ENCODE results near the gene ARL6IP4. TPM values are rescaled to one million over a fixed set of nuclear protein-coding genes. Genes with fewer than 3 reads are reported as not detected.
"Not testable (repeated sequence)": the region's sequence is repeated elsewhere in the genome, so short reads cannot be mapped to it uniquely, and the experiment has no call there.

The ARL6IP4 gene
- total RNA-seq (100 to 1,000 TPM; 128 to 156 TPM), polyA plus RNA-seq (100 to 1,000 TPM; 430 to 511 TPM)
- long read RNA-seq, donor 1, transcript ARL6IP4-220 (6 exons, 1,591 nt): major isoform, 53 of 199 reads
- long read RNA-seq, donor 1, transcript ARL6IP4-214 (5 exons, 1,273 nt): minor isoform, 5 of 199 reads
- long read RNA-seq, donor 1, transcript ARL6IP4-210 (6 exons, 1,491 nt): minor isoform, 33 of 199 reads
- long read RNA-seq, donor 1, transcript ARL6IP4-201 (6 exons, 1,644 nt): minor isoform, 32 of 199 reads
- long read RNA-seq, donor 1, partial matches to known transcripts: 23 of 199 reads
- long read RNA-seq, donor 1, other reads (novel, unspliced or antisense): 51 of 199 reads
- long read RNA-seq, donor 2, transcript ARL6IP4-210 (6 exons, 1,491 nt): minor isoform, 8 of 95 reads
- long read RNA-seq, donor 2, transcript ARL6IP4-220 (6 exons, 1,591 nt): major isoform, 14 of 95 reads
- long read RNA-seq, donor 2, transcript ARL6IP4-201 (6 exons, 1,644 nt): minor isoform, 7 of 95 reads
- long read RNA-seq, donor 2, transcript ARL6IP4-208 (6 exons, 796 nt): minor isoform, 6 of 95 reads
- long read RNA-seq, donor 2, partial matches to known transcripts: 16 of 95 reads
- long read RNA-seq, donor 2, other reads (novel, unspliced or antisense): 35 of 95 reads

GRCh38 chr12:122980183-122981035, at the start of gene ARL6IP4:
Gene ARL6IP4 (plus strand): TSS chr12:122980681. CDS start chr12:122981140, 459 bp downstream.
- Histone ChIP-seq H3K9me3 (ENCODE audit: control insufficient read depth, low read length) (no peaks in the 10 kb centered on the region), H3K36me3 (ENCODE audit: control insufficient read depth in 1 of 2, insufficient read depth in 2 of 2, low read length in 1 of 2) (no peaks in the 10 kb centered on the region), H3K27me3 (ENCODE audit: control insufficient read depth in 1 of 2, insufficient read depth in 2 of 2, low read length in 1 of 2) (no peaks in the 10 kb centered on the region), H3K4me1 (ENCODE audit: control insufficient read depth in 1 of 2, insufficient read depth in 2 of 2, low read length in 2 of 2) (peaks cover 0 to 4% of the 10 kb centered on the region in 2 donors), H3K4me3 (ENCODE audit: low read length in 2 of 2) (peak within 1 kb of the TSS; percentile 80 to 92), H3K27ac (ENCODE audit: low read depth in 1 of 2, low read length in 2 of 2) (peak within 1 kb of the TSS; percentile 14 to 68)
- 0 to 1% methylated on average over 74 to 96 of the region's 96 CpGs for WGBS, 2 donors
- peak; percentile 76 for ATAC-seq (ENCODE audit: low FRiP score)
- intact Hi-C loops (cut with DNase I): no loop called here
- DNase-seq: peak; percentile 82 to 89

GRCh38 chr12:122932207-122932606, 48.3 kb upstream of the ARL6IP4 start:
- no peaks in the 10 kb centered on the region for H3K36me3 ChIP-seq (ENCODE audit: control insufficient read depth in 1 of 2, insufficient read depth in 2 of 2, low read length in 1 of 2)
- H3K27ac ChIP-seq (ENCODE audit: low read depth in 1 of 2, low read length in 2 of 2): no peak overlapping the region
- H3K4me1 ChIP-seq (ENCODE audit: control insufficient read depth in 1 of 2, insufficient read depth in 2 of 2, low read length in 2 of 2): no peaks in the 10 kb centered on the region
- DNase-seq (no peak), ATAC-seq (ENCODE audit: low FRiP score) (no peak)
- no peaks in the 10 kb centered on the region for H3K27me3 ChIP-seq (ENCODE audit: control insufficient read depth in 1 of 2, insufficient read depth in 2 of 2, low read length in 1 of 2)
- WGBS, 2 donors: 96 to 97% methylated on average over 8 of the region's 8 CpGs
- intact Hi-C loops (cut with DNase I): no loop called here
- H3K4me3 ChIP-seq (ENCODE audit: low read length in 2 of 2): no peak overlapping the region
- H3K9me3 ChIP-seq (ENCODE audit: control insufficient read depth, low read length): no peaks in the 10 kb centered on the region

GRCh38 chr12:122934722-122935121, 45.8 kb upstream of the ARL6IP4 start:
- Histone ChIP-seq H3K9me3 (ENCODE audit: control insufficient read depth, low read length) (no peaks in the 10 kb centered on the region), H3K27me3 (ENCODE audit: control insufficient read depth in 1 of 2, insufficient read depth in 2 of 2, low read length in 1 of 2) (no peaks in the 10 kb centered on the region), H3K36me3 (ENCODE audit: control insufficient read depth in 1 of 2, insufficient read depth in 2 of 2, low read length in 1 of 2) (no peaks in the 10 kb centered on the region), H3K27ac (ENCODE audit: low read depth in 1 of 2, low read length in 2 of 2) (no peak overlapping the region), H3K4me1 (ENCODE audit: control insufficient read depth in 1 of 2, insufficient read depth in 2 of 2, low read length in 2 of 2) (no peaks in the 10 kb centered on the region), H3K4me3 (ENCODE audit: low read length in 2 of 2) (no peak overlapping the region)
- ATAC-seq (ENCODE audit: low FRiP score) (no peak), DNase-seq (no peak)
- 72 to 77% methylated on average over 3 of the region's 3 CpGs for WGBS, 2 donors
- intact Hi-C loops (cut with DNase I): no loop called here

- 91 to 92% methylated on average over 8 of the region's 8 CpGs for WGBS, 2 donors
- intact Hi-C loops (cut with DNase I): no loop called here
These were observed 45.2 kb upstream of the ARL6IP4 start for GRCh38 chr12:122935318-122935717.

GRCh38 chr12:122937622-122938091, 42.8 kb upstream of the ARL6IP4 start:
- intact Hi-C loops (cut with DNase I): no loop called here
- WGBS, 2 donors: 80 to 84% methylated on average over 3 of the region's 3 CpGs
- no peak for DNase-seq
- Histone ChIP-seq H3K27ac (ENCODE audit: low read depth in 1 of 2, low read length in 2 of 2) (no peak overlapping the region), H3K9me3 (ENCODE audit: control insufficient read depth, low read length) (no peaks in the 10 kb centered on the region), H3K4me1 (ENCODE audit: control insufficient read depth in 1 of 2, insufficient read depth in 2 of 2, low read length in 2 of 2) (no peaks in the 10 kb centered on the region), H3K36me3 (ENCODE audit: control insufficient read depth in 1 of 2, insufficient read depth in 2 of 2, low read length in 1 of 2) (no peaks in the 10 kb centered on the region), H3K27me3 (ENCODE audit: control insufficient read depth in 1 of 2, insufficient read depth in 2 of 2, low read length in 1 of 2) (no peaks in the 10 kb centered on the region), H3K4me3 (ENCODE audit: low read length in 2 of 2) (no peak overlapping the region)
- ATAC-seq (ENCODE audit: low FRiP score): no peak

More at GRCh38 chr12:122935318-122935717, 45.2 kb upstream of the ARL6IP4 start:
- H3K27ac ChIP-seq (ENCODE audit: low read depth in 1 of 2, low read length in 2 of 2): no peak overlapping the region
- no peaks in the 10 kb centered on the region for H3K9me3 ChIP-seq (ENCODE audit: control insufficient read depth, low read length)
- H3K36me3 ChIP-seq (ENCODE audit: control insufficient read depth in 1 of 2, insufficient read depth in 2 of 2, low read length in 1 of 2): no peaks in the 10 kb centered on the region
- H3K4me3 ChIP-seq (ENCODE audit: low read length in 2 of 2): no peak overlapping the region
- DNase-seq: no peak
- ATAC-seq (ENCODE audit: low FRiP score): no peak
- H3K4me1 ChIP-seq (ENCODE audit: control insufficient read depth in 1 of 2, insufficient read depth in 2 of 2, low read length in 2 of 2): no peaks in the 10 kb centered on the region
- H3K27me3 ChIP-seq (ENCODE audit: control insufficient read depth in 1 of 2, insufficient read depth in 2 of 2, low read length in 1 of 2): no peaks in the 10 kb centered on the region

GRCh38 chr12:122939125-122939524, 41.4 kb upstream of the ARL6IP4 start:
- H3K27ac ChIP-seq (ENCODE audit: low read depth in 1 of 2, low read length in 2 of 2): no peak overlapping the region
- H3K4me3 ChIP-seq (ENCODE audit: low read length in 2 of 2): no peak overlapping the region
- no peak for ATAC-seq (ENCODE audit: low FRiP score)
- intact Hi-C loops (cut with DNase I): no loop called here
- H3K4me1 ChIP-seq (ENCODE audit: control insufficient read depth in 1 of 2, insufficient read depth in 2 of 2, low read length in 2 of 2): no peaks in the 10 kb centered on the region
- WGBS, 2 donors: 94 to 95% methylated on average over 4 of the region's 4 CpGs
- no peak for DNase-seq
- no peaks in the 10 kb centered on the region for H3K27me3 ChIP-seq (ENCODE audit: control insufficient read depth in 1 of 2, insufficient read depth in 2 of 2, low read length in 1 of 2)
- H3K9me3 ChIP-seq (ENCODE audit: control insufficient read depth, low read length): no peaks in the 10 kb centered on the region
- no peaks in the 10 kb centered on the region for H3K36me3 ChIP-seq (ENCODE audit: control insufficient read depth in 1 of 2, insufficient read depth in 2 of 2, low read length in 1 of 2)

GRCh38 chr12:122941351-122941750, 39.1 kb upstream of the ARL6IP4 start:
- WGBS, 2 donors: 62 to 63% methylated on average over 5 of the region's 5 CpGs
- H3K4me1 ChIP-seq (ENCODE audit: control insufficient read depth in 1 of 2, insufficient read depth in 2 of 2, low read length in 2 of 2); H3K4me3 ChIP-seq (ENCODE audit: low read length in 2 of 2); H3K27me3 ChIP-seq (ENCODE audit: control insufficient read depth in 1 of 2, insufficient read depth in 2 of 2, low read length in 1 of 2); H3K27ac ChIP-seq (ENCODE audit: low read depth in 1 of 2, low read length in 2 of 2); H3K36me3 ChIP-seq (ENCODE audit: control insufficient read depth in 1 of 2, insufficient read depth in 2 of 2, low read length in 1 of 2); intact Hi-C loops (cut with DNase I); ATAC-seq (ENCODE audit: low FRiP score); H3K9me3 ChIP-seq (ENCODE audit: control insufficient read depth, low read length); DNase-seq: not testable (repeated sequence)

- no peaks in the 10 kb centered on the region for H3K4me1 ChIP-seq (ENCODE audit: control insufficient read depth in 1 of 2, insufficient read depth in 2 of 2, low read length in 2 of 2)
- no peak for DNase-seq
- H3K4me3 ChIP-seq (ENCODE audit: low read length in 2 of 2): no peak overlapping the region
- intact Hi-C loops (cut with DNase I): no loop called here
- no peaks in the 10 kb centered on the region for H3K36me3 ChIP-seq (ENCODE audit: control insufficient read depth in 1 of 2, insufficient read depth in 2 of 2, low read length in 1 of 2)
- ATAC-seq (ENCODE audit: low FRiP score): no peak
- WGBS, 2 donors: 93 to 94% methylated on average over 2 of the region's 2 CpGs
- H3K9me3 ChIP-seq (ENCODE audit: control insufficient read depth, low read length): no peaks in the 10 kb centered on the region
- no peak overlapping the region for H3K27ac ChIP-seq (ENCODE audit: low read depth in 1 of 2, low read length in 2 of 2)
- H3K27me3 ChIP-seq (ENCODE audit: control insufficient read depth in 1 of 2, insufficient read depth in 2 of 2, low read length in 1 of 2): no peaks in the 10 kb centered on the region
These were observed 37.8 kb upstream of the ARL6IP4 start for GRCh38 chr12:122942637-122943036.
